IgD-negative memory B cell (primary cell): ENCODE measurements around the gene STARD9. TPM values are rescaled to one million over a fixed set of nuclear protein-coding genes. Genes with fewer than 3 reads are reported as not detected.

Experiments used
- H3K27ac Mint-ChIP-seq, 3 donors: one replicate each; pipeline ENCODE4 v1.8.0; 2020 to 2022; ENCODE audit warnings: mild to moderate bottlenecking in 3 of 3, mixed read lengths in 3 of 3, moderate library complexity in 1 of 3
- H3K27me3 Mint-ChIP-seq: one replicate; pipeline ENCODE4 v1.8.0; 2021; ENCODE audit warnings: mixed read lengths
- H3K36me3 Mint-ChIP-seq: one replicate; pipeline ENCODE4 v1.8.0; 2020; ENCODE audit warnings: mild to moderate bottlenecking, mixed read lengths
- H3K4me1 Mint-ChIP-seq, 3 donors: one replicate each; pipeline ENCODE4 v1.8.0; 2020 to 2022; ENCODE audit warnings: mixed read lengths in 3 of 3, mild to moderate bottlenecking in 1 of 3
- H3K4me3 Mint-ChIP-seq, 4 donors: one replicate each; pipeline ENCODE4 v1.8.0; 2020 to 2022; ENCODE audit warnings: mild to moderate bottlenecking in 4 of 4, mixed read lengths in 4 of 4, moderate library complexity in 3 of 4
- H3K9me3 Mint-ChIP-seq, 3 donors: one replicate each; pipeline ENCODE4 v1.8.0; 2020 to 2021; ENCODE audit warnings: mixed read lengths in 3 of 3, mild to moderate bottlenecking in 1 of 3
- polyA plus RNA-seq: library from polyadenylated mRNA; unstranded; fragments of 300-500 nt; fragmentation: Illumina TruSeq; gene quantifications from one replicate; pipeline ENCODE4 v1.2.3, GENCODE V29; 2021

STARD9 gene
- polyA plus RNA-seq, 1 donor from 2014 or later = 0.60 TPM

DNA sequence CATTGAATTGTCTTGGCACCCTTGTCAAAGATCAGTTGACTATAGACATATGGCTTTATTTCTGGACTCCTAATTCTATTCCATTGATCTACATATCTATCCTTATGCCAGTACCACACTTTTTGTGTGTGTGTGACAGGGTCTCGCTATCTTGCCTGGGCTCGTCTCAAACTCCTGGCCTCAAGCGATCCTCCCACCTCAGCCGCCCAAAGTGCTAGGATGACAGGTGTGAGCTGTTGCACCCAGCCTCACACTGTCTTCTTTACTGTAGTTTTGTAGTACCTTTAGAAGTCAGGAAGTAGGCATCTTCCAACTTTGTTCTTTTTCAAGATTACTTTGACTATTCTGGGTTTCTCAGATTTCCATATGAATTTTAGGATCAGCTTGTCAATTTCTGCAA lies 137.2 kb downstream of the STARD9 start:
- H3K9me3 Mint-ChIP-seq = no peaks in the 10 kb centered on the region
- no peaks in the 10 kb centered on the region for H3K27me3 Mint-ChIP-seq
- no peak overlapping the region for H3K27ac Mint-ChIP-seq
- no peak overlapping the region for H3K4me3 Mint-ChIP-seq
- peaks cover 2% of the 10 kb centered on the region for H3K36me3 Mint-ChIP-seq
- H3K4me1 Mint-ChIP-seq = peaks cover 0 to 1% (median 0%) of the 10 kb centered on the region in 3 donors

DNA sequence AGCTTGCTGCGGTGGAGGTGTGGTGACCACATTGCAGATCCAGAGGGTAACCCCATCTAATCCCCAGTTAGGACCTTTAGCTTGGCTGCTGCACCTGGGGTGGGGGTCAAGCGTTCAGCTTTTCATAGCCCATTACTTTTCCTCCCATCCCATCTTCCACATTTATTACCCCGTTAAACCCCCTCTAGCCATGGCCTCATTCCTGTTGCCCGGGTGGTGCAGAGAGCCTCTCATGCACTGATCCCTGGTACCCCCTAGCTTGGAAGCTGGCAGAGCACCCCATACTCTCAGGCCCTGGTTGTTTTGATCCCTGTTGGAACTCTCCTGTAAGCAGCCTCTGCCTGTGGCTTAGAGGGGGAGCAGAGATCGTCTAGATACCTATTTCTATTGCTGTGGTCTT lies 140.7 kb downstream of the STARD9 start:
- Mint-ChIP-seq H3K4me1 (peaks cover 0 to 1% (median 0%) of the 10 kb centered on the region in 3 donors), H3K9me3 (no peaks in the 10 kb centered on the region), H3K36me3 (peaks cover 1% of the 10 kb centered on the region), H3K4me3 (no peak overlapping the region), H3K27me3 (no peaks in the 10 kb centered on the region), H3K27ac (no peak overlapping the region)

DNA sequence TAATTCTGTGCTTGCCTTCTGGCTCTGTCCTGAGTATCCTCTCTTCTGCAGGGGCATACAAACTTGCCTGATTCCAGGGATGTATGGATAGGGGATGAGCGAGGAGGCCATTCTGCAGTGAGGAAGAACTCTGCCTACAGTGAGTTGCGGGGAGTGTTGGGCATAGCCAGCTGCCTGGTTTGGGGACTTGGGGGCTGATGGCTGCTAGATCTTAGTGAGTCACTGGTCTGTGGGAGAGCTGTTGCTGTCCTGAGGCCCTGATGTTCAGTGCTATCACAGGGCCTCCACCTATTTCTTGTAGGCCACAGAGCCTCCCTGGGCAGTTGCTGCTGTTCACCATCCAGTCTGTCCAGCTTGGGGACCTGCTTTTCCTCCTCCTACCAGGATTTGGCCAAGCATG lies 141.2 kb downstream of the STARD9 start:
- peaks cover 0 to 1% (median 0%) of the 10 kb centered on the region in 3 donors for H3K4me1 Mint-ChIP-seq
- no peaks in the 10 kb centered on the region for H3K27me3 Mint-ChIP-seq
- H3K9me3 Mint-ChIP-seq = no peaks in the 10 kb centered on the region
- no peak overlapping the region for H3K4me3 Mint-ChIP-seq
- peaks cover 1% of the 10 kb centered on the region for H3K36me3 Mint-ChIP-seq
- peak overlapping the region in 1 of 3 donors; percentile 83 for H3K27ac Mint-ChIP-seq

DNA sequence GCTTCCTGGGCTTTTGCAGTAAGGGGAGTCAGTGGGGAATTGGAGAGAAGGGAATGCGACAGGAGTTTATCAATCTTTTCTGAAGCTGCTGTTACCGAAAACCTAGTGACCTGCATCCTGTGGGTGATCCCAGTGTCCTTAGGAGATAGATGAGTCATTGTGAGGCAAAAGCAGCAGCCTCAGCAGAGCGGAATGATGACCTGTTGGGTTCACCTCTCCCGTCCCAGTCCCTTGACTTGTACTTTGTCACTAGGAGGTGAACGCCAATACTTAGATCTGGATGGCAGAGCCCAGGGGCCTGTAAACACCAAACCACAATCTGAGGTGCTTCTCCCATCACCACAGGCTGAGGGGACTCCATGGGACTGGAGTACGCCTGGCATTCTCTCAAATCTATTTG lies 143.6 kb downstream of the STARD9 start:
- no peaks in the 10 kb centered on the region for H3K27me3 Mint-ChIP-seq
- no peak overlapping the region for H3K4me3 Mint-ChIP-seq
- H3K9me3 Mint-ChIP-seq = no peaks in the 10 kb centered on the region
- peaks cover 1% of the 10 kb centered on the region for H3K36me3 Mint-ChIP-seq
- H3K27ac Mint-ChIP-seq = no peak overlapping the region
- peaks cover 0 to 1% (median 0%) of the 10 kb centered on the region in 3 donors for H3K4me1 Mint-ChIP-seq

DNA sequence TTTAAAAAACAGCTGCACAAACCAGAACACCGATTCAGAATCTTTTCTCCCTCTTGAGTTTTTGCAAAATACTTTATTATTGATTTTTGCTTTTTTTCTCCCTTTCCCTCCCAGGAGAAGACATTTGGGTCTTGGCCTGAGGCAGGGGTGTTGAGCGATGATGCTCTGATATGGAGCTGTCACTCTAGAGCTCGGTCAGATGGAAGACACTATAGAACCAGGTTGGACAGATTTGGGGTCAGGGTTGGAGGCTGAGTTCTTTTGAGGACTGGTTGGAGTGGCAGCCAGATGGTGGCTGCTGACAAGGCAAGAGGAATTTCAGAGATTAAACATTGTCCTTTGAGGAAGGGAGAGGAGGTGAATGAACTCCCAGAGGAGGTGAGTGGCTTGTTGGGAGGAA lies 144.7 kb downstream of the STARD9 start:
- peak overlapping the region in 1 of 3 donors; percentile 69 for H3K27ac Mint-ChIP-seq

DNA sequence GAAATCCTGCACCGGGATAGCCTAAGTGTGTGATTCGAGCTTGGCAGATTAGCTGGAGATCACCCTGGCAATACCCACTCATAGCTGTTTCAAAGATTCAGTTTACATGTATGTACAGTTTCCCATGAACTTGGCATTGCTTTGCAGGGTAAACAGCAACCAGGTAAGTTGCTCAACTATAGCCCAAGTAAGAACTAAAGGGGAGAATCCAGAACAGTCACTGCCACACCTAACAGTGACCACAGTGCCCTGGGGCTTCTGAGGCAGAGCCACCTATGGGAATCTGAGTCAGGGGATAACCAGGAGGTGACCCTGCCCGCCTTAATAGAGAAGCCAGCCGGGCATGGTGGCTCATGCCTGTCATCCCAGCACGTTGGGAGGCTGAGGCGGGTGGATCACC lies 145.6 kb downstream of the STARD9 start:
- H3K27me3 Mint-ChIP-seq = no peaks in the 10 kb centered on the region
- no peak overlapping the region for H3K27ac Mint-ChIP-seq
- H3K36me3 Mint-ChIP-seq = peaks cover 1% of the 10 kb centered on the region

More for the DNA sequence above, 144.7 kb downstream of the STARD9 start:
- Mint-ChIP-seq H3K9me3 (no peaks in the 10 kb centered on the region), H3K4me1 (peaks cover 0 to 1% (median 0%) of the 10 kb centered on the region in 3 donors), H3K4me3 (no peak overlapping the region), H3K36me3 (peaks cover 1% of the 10 kb centered on the region), H3K27me3 (no peaks in the 10 kb centered on the region)

DNA sequence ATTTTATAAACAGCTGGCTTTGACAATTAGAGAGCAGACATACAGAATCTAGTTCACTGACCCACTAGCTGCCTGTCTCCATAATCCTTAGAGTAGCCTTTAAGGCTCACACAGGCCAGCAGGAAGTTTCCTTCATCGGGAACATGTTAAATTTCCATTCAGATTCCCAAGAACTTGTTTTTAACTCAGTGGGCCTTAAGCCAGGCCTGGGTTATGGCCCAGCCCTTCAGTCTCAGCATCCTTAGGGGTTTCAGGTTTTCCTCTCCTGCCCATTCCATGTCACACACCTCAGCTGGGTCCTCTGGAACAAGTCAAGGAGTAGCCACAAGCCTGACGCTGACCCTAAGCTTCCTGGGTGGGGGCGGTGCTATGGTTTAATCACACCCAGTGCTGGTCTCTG lies 146.5 kb downstream of the STARD9 start:
- Mint-ChIP-seq H3K4me3 (no peak overlapping the region), H3K36me3 (peaks cover 1% of the 10 kb centered on the region), H3K27ac (no peak overlapping the region), H3K9me3 (no peaks in the 10 kb centered on the region), H3K4me1 (no peaks in the 10 kb centered on the region), H3K27me3 (no peaks in the 10 kb centered on the region)

More for the DNA sequence above, 145.6 kb downstream of the STARD9 start:
- Mint-ChIP-seq H3K4me3 (no peak overlapping the region), H3K9me3 (no peaks in the 10 kb centered on the region), H3K4me1 (no peaks in the 10 kb centered on the region)

DNA sequence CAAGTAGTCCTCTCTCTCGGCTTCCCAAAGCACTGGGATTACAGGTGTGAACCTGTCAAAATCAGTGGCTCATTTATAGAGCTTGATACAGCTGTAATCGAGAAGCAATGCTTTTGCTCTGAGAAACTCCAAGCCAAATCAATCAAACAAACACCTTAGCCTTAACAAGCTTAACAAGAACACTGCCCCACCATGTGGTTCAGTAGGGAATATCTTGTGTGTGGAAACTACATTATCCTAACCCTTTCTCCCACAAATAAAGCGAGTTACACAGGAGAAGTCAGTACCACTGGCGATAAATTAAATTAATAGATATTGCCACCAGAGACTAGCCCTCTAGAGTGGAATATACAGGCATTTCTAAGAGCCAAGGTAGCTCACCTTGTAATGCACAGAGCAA lies 147.7 kb downstream of the STARD9 start:
- no peaks in the 10 kb centered on the region for H3K27me3 Mint-ChIP-seq
- no peak overlapping the region for H3K4me3 Mint-ChIP-seq
- H3K4me1 Mint-ChIP-seq = no peaks in the 10 kb centered on the region
- H3K27ac Mint-ChIP-seq = no peak overlapping the region
- H3K36me3 Mint-ChIP-seq = peaks cover 1% of the 10 kb centered on the region
- no peaks in the 10 kb centered on the region for H3K9me3 Mint-ChIP-seq

DNA sequence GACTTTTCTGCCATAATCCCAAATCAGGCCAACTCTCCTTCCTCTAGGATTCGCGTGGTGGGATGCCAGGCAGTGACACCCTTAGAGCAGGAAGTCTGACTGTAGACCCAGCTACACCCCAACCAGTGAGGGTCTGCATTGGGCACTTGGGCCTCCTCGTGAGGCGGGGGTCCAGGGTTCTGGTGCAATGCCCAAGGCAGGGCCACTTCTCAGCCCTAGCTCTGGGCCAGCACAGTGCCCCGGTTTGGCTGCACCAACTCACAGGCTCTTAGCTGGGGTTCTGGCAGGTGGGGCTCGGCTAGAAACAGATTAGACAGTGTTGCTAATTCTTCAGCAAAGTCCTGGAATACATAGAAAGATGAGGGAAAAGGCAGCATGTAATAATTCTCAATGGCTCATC lies 148.9 kb downstream of the STARD9 start:
- H3K27me3 Mint-ChIP-seq = no peaks in the 10 kb centered on the region

DNA sequence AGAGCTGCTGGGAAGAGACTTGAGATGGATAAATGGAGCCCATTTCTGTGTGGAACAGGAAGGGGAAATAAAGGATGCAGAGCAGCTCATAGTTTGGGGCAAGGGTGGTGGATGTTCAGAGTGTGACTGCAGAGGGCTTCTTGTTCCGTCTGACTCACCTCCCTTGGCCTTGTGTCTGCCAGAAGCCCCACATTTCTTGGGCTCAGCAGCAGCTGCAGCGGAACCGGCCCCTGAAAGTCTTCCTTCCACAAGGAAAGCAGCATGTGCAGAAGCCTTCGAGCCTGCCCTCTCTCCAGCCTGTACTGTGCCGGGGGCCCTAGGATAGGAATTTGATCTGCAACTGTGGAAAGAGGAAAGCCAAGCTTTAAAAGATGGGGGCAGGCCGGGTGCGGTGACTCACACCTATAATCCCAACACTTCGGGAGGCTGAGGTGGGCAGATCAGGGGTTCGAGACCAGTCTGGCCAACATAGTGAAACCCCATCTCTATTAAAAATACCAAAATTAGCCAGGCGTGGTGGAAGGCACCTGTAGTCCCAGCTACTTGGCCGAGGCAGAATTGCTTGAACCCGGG lies 150.0 kb downstream of the STARD9 start:
- Mint-ChIP-seq H3K9me3 (no peaks in the 10 kb centered on the region), H3K27me3 (no peaks in the 10 kb centered on the region), H3K36me3 (peaks cover 2% of the 10 kb centered on the region), H3K4me3 (no peak overlapping the region), H3K27ac (no peak overlapping the region), H3K4me1 (no peaks in the 10 kb centered on the region)

More for the DNA sequence above, 148.9 kb downstream of the STARD9 start:
- no peaks in the 10 kb centered on the region for H3K9me3 Mint-ChIP-seq
- no peak overlapping the region for H3K4me3 Mint-ChIP-seq
- peaks cover 3% of the 10 kb centered on the region for H3K36me3 Mint-ChIP-seq
- H3K4me1 Mint-ChIP-seq = no peaks in the 10 kb centered on the region
- H3K27ac Mint-ChIP-seq = peak overlapping the region in 1 of 3 donors; percentile 39

DNA sequence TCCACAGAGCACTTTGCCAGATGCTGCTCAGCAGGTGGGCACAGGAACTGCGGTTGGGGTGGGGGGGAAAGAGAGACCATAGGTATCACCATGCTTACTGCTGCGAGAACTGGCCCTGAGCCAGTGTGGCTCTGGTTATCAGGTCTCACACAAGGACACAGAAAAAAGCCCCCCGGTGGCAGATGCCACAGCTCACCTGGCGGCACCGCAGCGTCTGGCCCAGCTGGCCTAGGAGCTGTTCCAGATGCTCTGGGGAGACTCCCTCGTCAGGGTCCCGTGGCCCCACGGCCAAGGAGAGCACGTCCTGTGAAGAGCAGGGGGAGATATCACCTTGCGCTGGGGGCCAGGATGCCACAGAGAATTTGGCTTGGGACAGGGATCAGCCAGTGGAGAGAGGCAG lies 150.7 kb downstream of the STARD9 start:
- Mint-ChIP-seq H3K4me3 (no peak overlapping the region), H3K27me3 (no peaks in the 10 kb centered on the region), H3K27ac (no peak overlapping the region), H3K36me3 (peaks cover 2% of the 10 kb centered on the region), H3K4me1 (no peaks in the 10 kb centered on the region), H3K9me3 (no peaks in the 10 kb centered on the region)

DNA sequence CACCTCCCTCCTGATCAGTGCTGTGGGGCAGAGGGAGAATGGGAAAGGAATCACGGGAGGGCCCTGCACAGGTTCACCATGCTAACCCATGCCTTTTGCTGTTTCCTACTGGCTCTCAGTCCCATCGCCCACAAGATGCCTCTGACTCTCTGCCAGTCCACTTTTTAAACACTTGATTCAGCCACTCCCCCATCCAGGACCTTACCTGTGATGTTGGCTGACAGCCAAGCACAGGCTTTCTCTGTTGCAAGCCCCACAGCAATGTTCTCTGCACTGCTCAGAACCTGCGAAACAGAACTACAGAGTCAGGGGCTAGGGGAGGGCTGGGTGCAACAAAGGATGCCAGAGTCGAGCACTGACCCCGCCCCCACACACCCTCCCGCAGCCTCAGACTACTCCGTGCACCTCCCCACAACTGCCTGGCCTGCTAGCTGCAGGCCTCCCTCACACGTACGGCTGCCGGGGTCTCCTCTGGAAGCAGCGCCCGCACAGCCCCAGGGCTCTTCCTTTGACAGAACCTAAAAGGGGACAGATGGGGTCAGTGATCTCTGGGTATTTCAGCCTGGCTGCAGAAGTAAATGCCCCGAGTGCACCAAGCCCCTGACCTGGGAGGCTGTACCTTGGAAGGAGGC lies 152.5 kb downstream of the STARD9 start:
- no peaks in the 10 kb centered on the region for H3K27me3 Mint-ChIP-seq
- peak overlapping the region in 1 of 3 donors; percentile 67 for H3K27ac Mint-ChIP-seq
- H3K4me3 Mint-ChIP-seq = no peak overlapping the region
- H3K9me3 Mint-ChIP-seq = no peaks in the 10 kb centered on the region
- H3K36me3 Mint-ChIP-seq = peaks cover 2% of the 10 kb centered on the region
- no peaks in the 10 kb centered on the region for H3K4me1 Mint-ChIP-seq

DNA sequence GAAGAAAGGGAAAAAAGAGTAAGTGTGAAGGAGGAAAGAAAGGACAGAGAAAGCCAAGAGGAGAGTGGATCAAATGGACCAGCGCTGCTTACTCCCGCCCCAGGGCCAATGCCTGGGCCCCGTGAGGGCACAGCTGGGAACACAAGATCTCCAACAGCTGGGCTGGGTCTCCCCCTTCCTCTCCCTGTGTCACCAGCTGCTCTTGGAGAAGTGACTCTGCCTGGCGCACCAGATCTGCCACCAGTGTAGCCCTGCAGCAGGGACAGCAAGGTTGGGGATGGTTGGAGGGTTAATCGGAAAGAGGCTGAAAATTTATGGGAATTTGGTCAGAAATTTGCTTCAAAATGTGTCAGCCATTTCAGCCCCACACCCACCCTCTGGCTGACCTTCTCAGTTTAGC lies 153.2 kb downstream of the STARD9 start:
- Mint-ChIP-seq H3K4me1 (no peaks in the 10 kb centered on the region), H3K27ac (no peak overlapping the region), H3K9me3 (no peaks in the 10 kb centered on the region), H3K4me3 (no peak overlapping the region), H3K36me3 (peaks cover 2% of the 10 kb centered on the region), H3K27me3 (no peaks in the 10 kb centered on the region)

DNA sequence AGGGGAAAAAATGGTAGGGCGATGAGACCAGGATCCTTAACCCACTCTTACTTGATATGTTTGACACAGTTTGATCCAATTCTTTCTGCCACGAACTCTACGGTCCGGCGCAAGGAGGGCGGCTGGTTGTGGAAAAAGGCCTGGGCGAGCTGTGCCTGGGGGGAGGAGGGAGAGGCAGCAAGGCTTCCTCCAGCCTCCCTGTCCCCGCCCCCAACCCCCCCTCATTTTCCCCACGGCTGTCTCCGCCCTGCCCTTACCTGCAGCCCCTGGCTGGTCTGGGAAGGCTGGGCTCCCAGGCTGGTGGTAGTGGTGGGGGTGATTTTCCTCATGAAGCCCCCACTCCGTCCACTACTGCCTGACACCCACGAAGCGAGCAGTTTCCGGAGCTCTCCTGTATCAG lies 153.6 kb downstream of the STARD9 start:
- peaks cover 2% of the 10 kb centered on the region for H3K36me3 Mint-ChIP-seq
- H3K4me1 Mint-ChIP-seq = peaks cover 0 to under 1% (median 0%) of the 10 kb centered on the region in 3 donors
- H3K27ac Mint-ChIP-seq = no peak overlapping the region

DNA sequence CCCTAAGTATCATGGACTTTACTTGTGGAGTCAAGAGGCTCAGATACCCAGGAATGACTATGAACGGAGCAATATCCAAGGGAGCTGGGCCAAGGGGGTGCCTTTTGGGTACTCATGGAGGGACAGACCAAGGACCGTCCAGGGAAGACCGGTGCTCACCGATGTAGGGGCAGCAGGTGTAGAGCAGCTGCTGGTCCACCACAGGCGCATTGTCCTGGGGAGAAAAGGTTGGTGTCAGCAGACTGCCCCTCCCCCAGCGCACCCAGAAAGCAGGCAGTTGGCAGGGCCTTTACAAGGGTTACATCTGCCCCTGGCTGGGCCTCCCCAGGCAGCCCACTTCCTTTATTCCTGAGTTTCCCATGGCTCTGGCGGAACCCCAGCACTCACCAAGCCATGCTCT lies 154.0 kb downstream of the STARD9 start:
- no peak overlapping the region for H3K27ac Mint-ChIP-seq
- peaks cover 2% of the 10 kb centered on the region for H3K36me3 Mint-ChIP-seq

More for the DNA sequence above, 153.6 kb downstream of the STARD9 start:
- Mint-ChIP-seq H3K27me3 (no peaks in the 10 kb centered on the region), H3K9me3 (no peaks in the 10 kb centered on the region), H3K4me3 (no peak overlapping the region)

DNA sequence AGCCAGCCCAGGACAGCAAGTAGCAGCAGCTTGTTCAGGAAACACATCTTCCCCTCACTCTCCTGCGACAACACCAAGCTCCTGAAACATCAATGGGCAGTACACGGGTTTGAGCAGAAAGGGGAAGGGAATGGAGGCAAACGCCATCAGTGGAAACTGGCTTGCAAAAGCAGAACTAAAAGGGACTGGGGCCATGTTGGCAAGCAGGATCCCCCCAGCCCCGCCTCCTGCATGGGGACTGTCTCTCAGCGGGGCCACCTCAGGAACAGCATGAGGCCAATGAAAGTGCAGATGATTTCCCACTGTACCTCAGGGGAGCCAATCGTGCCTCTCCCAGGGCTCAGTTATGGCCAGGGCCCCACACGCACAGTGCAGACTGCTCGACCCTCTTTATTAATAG lies 154.7 kb downstream of the STARD9 start:
- H3K27ac Mint-ChIP-seq = peak overlapping the region in 1 of 3 donors; percentile 18
- H3K4me3 Mint-ChIP-seq = no peak overlapping the region
- peaks cover 5 to 10% (median 6%) of the 10 kb centered on the region in 3 donors for H3K4me1 Mint-ChIP-seq
- H3K27me3 Mint-ChIP-seq = no peaks in the 10 kb centered on the region
- no peaks in the 10 kb centered on the region for H3K9me3 Mint-ChIP-seq
- peaks cover 2% of the 10 kb centered on the region for H3K36me3 Mint-ChIP-seq

More for the DNA sequence above, 154.0 kb downstream of the STARD9 start:
- Mint-ChIP-seq H3K9me3 (no peaks in the 10 kb centered on the region), H3K4me3 (no peak overlapping the region), H3K27me3 (no peaks in the 10 kb centered on the region), H3K4me1 (peaks cover 3 to 5% (median 4%) of the 10 kb centered on the region in 3 donors)
